ENCODE results near the gene PROS1.
"Not testable (repeated sequence)": the region's sequence is repeated elsewhere in the genome, so short reads cannot be mapped to it uniquely, and the experiment has no call there.

DNA sequence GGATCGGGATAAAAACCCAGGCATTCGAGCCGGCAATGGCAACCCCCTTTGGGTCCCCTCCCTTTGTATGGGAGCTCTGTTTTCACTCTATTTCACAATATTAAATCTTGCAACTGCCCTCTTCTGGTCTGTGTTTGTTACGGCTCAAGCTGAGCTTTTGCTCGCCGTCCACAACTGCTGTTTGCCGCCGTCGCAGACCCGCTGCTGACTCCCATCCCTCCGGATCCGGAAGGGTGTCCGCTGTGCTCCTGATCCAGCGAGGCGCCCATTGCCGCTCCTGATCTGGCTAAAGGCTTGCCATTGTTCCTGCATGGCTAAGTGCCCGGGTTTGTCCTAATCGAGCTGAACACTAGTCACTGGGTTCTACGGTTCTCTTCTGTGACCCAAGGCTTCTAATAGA, 8.6 kb downstream of the PROS1 start:
- not testable (repeated sequence) for TF ChIP-seq POLR2A (IDR thresholded peaks at IDR 0.05; ENCODE audit: low read length); GATA1 (IDR thresholded peaks at IDR 0.05; ENCODE audit: low read depth, low read length)
